AG09309 (cell line): ENCODE results near the gene MDM2.

Source experiments
- DNase-seq: peaks from one replicate; pipeline ENCODE4 v3.0.0-alpha.2; 2010; ENCODE audit warnings: low read depth
- H3K4me3 ChIP-seq: 2 replicates; pipeline ENCODE4 v1.5.1; 2011; ENCODE audit warnings: mild to moderate bottlenecking, low read depth, low read length, moderate library complexity; ENCODE audit not compliant: control insufficient read depth
- CTCF ChIP-seq: IDR thresholded peaks from 2 replicates; pipeline ENCODE4 v1.5.1; 2011; ENCODE audit warnings: mild to moderate bottlenecking, low read depth, low read length, inconsistent platforms; ENCODE audit not compliant: insufficient read depth, control insufficient read depth; ENCODE audit errors: missing control alignments

The MDM2 gene

GRCh38 chr12:68880660-68881325 is 72.8 kb downstream of the MDM2 start:
- TF ChIP-seq CTCF = no peak
- no peak overlapping the region for H3K4me3 ChIP-seq
- no peak for DNase-seq

- no peak for DNase-seq
- H3K4me3 ChIP-seq = no peak overlapping the region
- no peak for TF ChIP-seq CTCF
These were observed 74.4 kb downstream of the MDM2 start for GRCh38 chr12:68882251-68882964.

- no peak overlapping the region for H3K4me3 ChIP-seq
- no peak for TF ChIP-seq CTCF
- DNase-seq = no peak
These were observed 75.2 kb downstream of the MDM2 start for GRCh38 chr12:68883151-68883550.

- no peak for TF ChIP-seq CTCF
- no peak overlapping the region for H3K4me3 ChIP-seq
- DNase-seq = no peak
These were observed 76.3 kb downstream of the MDM2 start for GRCh38 chr12:68884251-68884650.

GRCh38 chr12:68885381-68885780 is 77.4 kb downstream of the MDM2 start:
- DNase-seq = no peak
- H3K4me3 ChIP-seq = no peak overlapping the region
- TF ChIP-seq CTCF = no peak

- DNase-seq = no peak
- TF ChIP-seq CTCF = no peak
- no peak overlapping the region for H3K4me3 ChIP-seq
These were observed 78.9 kb downstream of the MDM2 start for GRCh38 chr12:68886636-68887572.
